ENCODE measurements around the gene RPS13.
"Not testable (repeated sequence)": the region's sequence is repeated elsewhere in the genome, so short reads cannot be mapped to it uniquely, and the experiment has no call there.

RPS13 gene

GRCh38 chr11:17073370-17074027 lies 4.0 kb downstream of the RPS13 start:
- no peak overlapping the region for H3K4me3 Mint-ChIP-seq
- peaks cover 56% of the 10 kb centered on the region for H3K36me3 Mint-ChIP-seq (ENCODE audit: insufficient read depth)
- no peaks in the 10 kb centered on the region for H3K27me3 Mint-ChIP-seq
- peaks cover 42% of the 10 kb centered on the region for H3K4me1 Mint-ChIP-seq
- ATAC-seq (replicated peaks; ENCODE audit: extremely low read depth, poor library complexity, severe bottlenecking) (no peak), DNase-seq (ENCODE audit: low spot score in 2 of 2) (no peak)
- peak overlapping the region; percentile 33 for H3K27ac Mint-ChIP-seq (ENCODE audit: low read depth)
- no peaks in the 10 kb centered on the region for H3K9me3 Mint-ChIP-seq

DNA sequence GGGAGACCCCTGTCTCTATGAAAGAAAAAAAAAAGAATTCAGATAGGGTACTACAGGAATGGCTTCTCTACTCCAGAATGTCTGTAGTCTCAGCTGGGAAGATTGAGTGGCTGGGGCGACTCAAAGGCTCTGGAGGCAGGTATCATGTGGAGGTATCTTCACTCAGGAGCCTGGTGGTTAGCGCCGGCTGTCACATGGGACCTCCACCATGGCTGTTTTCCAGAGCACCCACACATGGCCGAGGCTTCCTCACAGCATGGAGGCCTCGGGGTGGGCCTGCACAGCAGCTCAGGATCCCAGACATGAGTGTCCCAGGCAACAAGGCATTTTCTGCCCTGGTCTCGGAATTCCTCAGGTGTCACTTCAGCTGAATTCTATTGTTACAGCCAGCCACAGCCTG lies 10.1 kb downstream of the RPS13 start:
- DNase-seq (ENCODE audit: low spot score in 2 of 2) (no peak), ATAC-seq (replicated peaks; ENCODE audit: extremely low read depth, poor library complexity, severe bottlenecking) (no peak)
- Mint-ChIP-seq H3K4me1 (no peaks in the 10 kb centered on the region), H3K36me3 (ENCODE audit: insufficient read depth) (peaks cover 9% of the 10 kb centered on the region), H3K9me3 (no peaks in the 10 kb centered on the region), H3K4me3 (no peak overlapping the region), H3K27ac (ENCODE audit: low read depth) (no peak overlapping the region), H3K27me3 (no peaks in the 10 kb centered on the region)

DNA sequence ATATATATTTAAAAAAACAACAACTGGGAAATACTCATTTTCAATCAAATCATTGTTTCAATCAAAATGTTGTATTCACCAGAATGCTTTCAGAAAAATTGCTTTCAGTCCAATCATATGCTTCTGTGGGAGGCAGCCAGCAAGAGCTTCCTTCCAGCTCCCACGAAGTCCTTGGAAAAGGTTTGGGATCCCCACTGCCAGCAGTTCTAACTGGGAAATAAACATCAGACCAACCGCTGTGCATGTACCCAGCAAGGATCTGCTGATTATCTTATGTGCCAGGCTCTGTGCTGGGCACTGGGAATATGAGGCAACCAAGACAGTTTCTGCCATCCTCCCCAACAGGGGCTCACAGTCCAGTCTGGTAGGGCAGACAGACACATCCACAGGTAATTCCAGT lies 10.8 kb downstream of the RPS13 start:
- no peaks in the 10 kb centered on the region for H3K27me3 Mint-ChIP-seq
- no peaks in the 10 kb centered on the region for H3K4me1 Mint-ChIP-seq
- H3K4me3 Mint-ChIP-seq = no peak overlapping the region
- no peak for DNase-seq (ENCODE audit: low spot score in 2 of 2)
- no peak overlapping the region for H3K27ac Mint-ChIP-seq (ENCODE audit: low read depth)
- no peaks in the 10 kb centered on the region for H3K9me3 Mint-ChIP-seq
- H3K36me3 Mint-ChIP-seq (ENCODE audit: insufficient read depth) = peaks cover 3% of the 10 kb centered on the region
- ATAC-seq (replicated peaks; ENCODE audit: extremely low read depth, poor library complexity, severe bottlenecking) = no peak

DNA sequence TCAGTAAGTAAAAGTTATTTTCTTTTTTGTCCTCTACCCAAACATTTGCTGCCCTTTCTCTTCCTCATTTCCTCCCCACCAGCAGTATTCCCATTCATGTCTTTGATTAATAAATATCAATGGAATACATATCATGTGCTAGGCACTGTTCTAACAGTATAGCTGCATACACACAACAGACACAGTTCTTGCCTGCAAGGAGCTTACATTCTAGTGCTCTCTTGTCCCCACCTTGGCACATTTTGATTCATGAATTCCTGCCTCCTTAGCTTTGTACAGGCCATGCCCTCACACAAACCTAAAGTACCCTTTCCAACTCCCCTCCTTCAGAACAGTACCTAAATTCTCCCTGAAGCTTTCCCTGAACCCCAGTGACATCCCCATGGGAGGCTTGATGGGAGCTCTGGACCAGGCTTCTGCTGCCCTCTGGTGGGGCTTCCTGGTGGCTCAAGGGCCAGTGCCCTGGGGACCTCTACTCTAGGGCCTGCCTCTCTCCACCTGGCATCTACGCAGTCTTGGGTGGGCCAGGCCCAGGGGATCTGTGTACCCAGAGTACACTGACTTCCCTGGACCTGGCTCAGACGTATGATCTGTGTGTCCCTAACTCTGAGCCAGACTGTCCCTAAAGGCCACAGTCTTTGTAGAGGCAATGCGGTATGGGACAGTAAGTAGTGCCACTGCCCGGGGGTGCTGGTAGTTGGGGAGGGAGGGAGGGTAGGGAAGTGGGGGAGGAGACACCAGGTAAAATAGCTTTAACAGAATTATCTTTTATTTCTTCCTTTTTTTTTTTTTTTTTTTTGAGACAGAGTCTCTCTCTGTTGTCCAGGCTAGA lies 14.1 kb downstream of the RPS13 start:
- H3K4me3 Mint-ChIP-seq = no peak overlapping the region
- no peak overlapping the region for H3K27ac Mint-ChIP-seq (ENCODE audit: low read depth)
- DNase-seq (ENCODE audit: low spot score in 2 of 2) = peak in 1 of 2 donors; percentile 19
- no peaks in the 10 kb centered on the region for H3K4me1 Mint-ChIP-seq
- no peaks in the 10 kb centered on the region for H3K36me3 Mint-ChIP-seq (ENCODE audit: insufficient read depth)
- H3K27me3 Mint-ChIP-seq = no peaks in the 10 kb centered on the region
- ATAC-seq (replicated peaks; ENCODE audit: extremely low read depth, poor library complexity, severe bottlenecking) = no peak
- H3K9me3 Mint-ChIP-seq = no peaks in the 10 kb centered on the region

DNA sequence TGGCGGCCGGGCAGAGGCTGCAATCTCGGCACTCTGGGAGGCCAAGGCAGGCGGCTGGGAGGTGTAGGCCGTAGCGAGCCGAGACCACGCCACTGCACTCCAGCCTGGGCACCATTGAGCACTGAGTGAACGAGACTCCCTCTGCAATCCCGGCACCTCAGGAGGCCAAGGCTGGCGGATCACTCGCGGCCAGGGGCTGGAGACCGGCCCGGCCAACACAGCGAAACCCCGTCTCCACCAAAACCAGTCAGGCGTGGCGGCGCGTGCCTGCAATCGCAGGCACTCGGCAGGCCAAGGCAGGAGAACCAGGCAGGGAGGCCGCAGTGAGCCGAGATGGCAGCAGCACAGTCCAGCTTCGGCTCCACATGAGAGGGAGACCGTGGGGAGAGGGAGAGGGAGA lies 26.3 kb downstream of the RPS13 start:
- not testable (repeated sequence) for H3K4me3 Mint-ChIP-seq; H3K27ac Mint-ChIP-seq (ENCODE audit: low read depth); H3K4me1 Mint-ChIP-seq; H3K9me3 Mint-ChIP-seq; H3K27me3 Mint-ChIP-seq; DNase-seq (ENCODE audit: low spot score in 2 of 2); H3K36me3 Mint-ChIP-seq (ENCODE audit: insufficient read depth); ATAC-seq (replicated peaks; ENCODE audit: extremely low read depth, poor library complexity, severe bottlenecking)

GRCh38 chr11:17048491-17048890 lies 29.0 kb downstream of the RPS13 start:
- H3K4me1 Mint-ChIP-seq; H3K36me3 Mint-ChIP-seq (ENCODE audit: insufficient read depth); DNase-seq (ENCODE audit: low spot score in 2 of 2); H3K27me3 Mint-ChIP-seq; H3K27ac Mint-ChIP-seq (ENCODE audit: low read depth); ATAC-seq (replicated peaks; ENCODE audit: extremely low read depth, poor library complexity, severe bottlenecking); H3K9me3 Mint-ChIP-seq; H3K4me3 Mint-ChIP-seq: not testable (repeated sequence)

GRCh38 chr11:17046690-17047089 lies 30.8 kb downstream of the RPS13 start:
- no peaks in the 10 kb centered on the region for H3K36me3 Mint-ChIP-seq (ENCODE audit: insufficient read depth)
- H3K4me3 Mint-ChIP-seq = no peak overlapping the region
- DNase-seq (ENCODE audit: low spot score in 2 of 2) (no peak), ATAC-seq (replicated peaks; ENCODE audit: extremely low read depth, poor library complexity, severe bottlenecking) (no peak)
- H3K9me3 Mint-ChIP-seq = no peaks in the 10 kb centered on the region
- H3K4me1 Mint-ChIP-seq = no peaks in the 10 kb centered on the region
- no peak overlapping the region for H3K27ac Mint-ChIP-seq (ENCODE audit: low read depth)
- peaks cover 3% of the 10 kb centered on the region for H3K27me3 Mint-ChIP-seq

GRCh38 chr11:17036666-17037658 lies 40.5 kb downstream of the RPS13 start:
- DNase-seq (ENCODE audit: low spot score in 2 of 2) (no peak), ATAC-seq (replicated peaks; ENCODE audit: extremely low read depth, poor library complexity, severe bottlenecking) (no peak)
- Mint-ChIP-seq H3K27me3 (peaks cover 56% of the 10 kb centered on the region), H3K27ac (ENCODE audit: low read depth) (no peak overlapping the region), H3K4me3 (no peak overlapping the region), H3K36me3 (ENCODE audit: insufficient read depth) (peaks cover 1% of the 10 kb centered on the region), H3K4me1 (no peaks in the 10 kb centered on the region), H3K9me3 (no peaks in the 10 kb centered on the region)

GRCh38 chr11:17034027-17034426 lies 43.4 kb downstream of the RPS13 start:
- H3K4me1 Mint-ChIP-seq; DNase-seq (ENCODE audit: low spot score in 2 of 2); H3K36me3 Mint-ChIP-seq (ENCODE audit: insufficient read depth); H3K27ac Mint-ChIP-seq (ENCODE audit: low read depth); H3K4me3 Mint-ChIP-seq; ATAC-seq (replicated peaks; ENCODE audit: extremely low read depth, poor library complexity, severe bottlenecking); H3K9me3 Mint-ChIP-seq: not testable (repeated sequence)
- peaks cover 41% of the 10 kb centered on the region for H3K27me3 Mint-ChIP-seq

- H3K27me3 Mint-ChIP-seq = peaks cover 8% of the 10 kb centered on the region
- ATAC-seq (replicated peaks; ENCODE audit: extremely low read depth, poor library complexity, severe bottlenecking) = no peak
- DNase-seq (ENCODE audit: low spot score in 2 of 2) = no peak
- H3K9me3 Mint-ChIP-seq = no peaks in the 10 kb centered on the region
- no peaks in the 10 kb centered on the region for H3K4me1 Mint-ChIP-seq
- H3K27ac Mint-ChIP-seq (ENCODE audit: low read depth) = no peak overlapping the region
- no peaks in the 10 kb centered on the region for H3K36me3 Mint-ChIP-seq (ENCODE audit: insufficient read depth)
- no peak overlapping the region for H3K4me3 Mint-ChIP-seq
Measured at GRCh38 chr11:17026487-17027082, 50.9 kb downstream of the RPS13 start.

- Mint-ChIP-seq H3K36me3 (ENCODE audit: insufficient read depth) (no peaks in the 10 kb centered on the region), H3K9me3 (no peaks in the 10 kb centered on the region), H3K27me3 (no peaks in the 10 kb centered on the region), H3K4me3 (no peak overlapping the region), H3K27ac (ENCODE audit: low read depth) (no peak overlapping the region), H3K4me1 (no peaks in the 10 kb centered on the region)
- ATAC-seq (replicated peaks; ENCODE audit: extremely low read depth, poor library complexity, severe bottlenecking) (no peak), DNase-seq (ENCODE audit: low spot score in 2 of 2) (no peak)
Measured at GRCh38 chr11:17024924-17025323, 52.5 kb downstream of the RPS13 start.
